AG20443 (cell line): Measurements from ENCODE around the gene HEPACAM2.
A peak's percentile ranks its signal among the peaks of the same experiment; 100 is the strongest.

Experiments
- DNase-seq: peaks from one replicate; pipeline ENCODE4 v3.0.0; 2012; ENCODE audit warnings: low spot score, mixed read lengths

HEPACAM2 gene

GRCh38 chr7:93147363-93147762 lies 78.9 kb downstream of the HEPACAM2 start:
- peak; percentile 70 for DNase-seq

- peak; percentile 16 for DNase-seq
Measured at GRCh38 chr7:93146472-93147141, 79.7 kb downstream of the HEPACAM2 start.

- no peak for DNase-seq
Measured at GRCh38 chr7:93146036-93146435, 80.2 kb downstream of the HEPACAM2 start.

- DNase-seq = no peak
Measured at GRCh38 chr7:93145354-93145753, 80.9 kb downstream of the HEPACAM2 start.

- DNase-seq = no peak
Measured at GRCh38 chr7:93142127-93142526, 84.1 kb downstream of the HEPACAM2 start.

- DNase-seq = no peak
Measured at GRCh38 chr7:93140582-93141191, 85.6 kb downstream of the HEPACAM2 start.

GRCh38 chr7:93138576-93138975 lies 87.7 kb downstream of the HEPACAM2 start:
- no peak for DNase-seq
